Activated naive CD4-positive, alpha-beta T cell treated with anti-CD3 and anti-CD28 coated beads, Interleukin-2, amount 50 U/mL, for 24 hours (primary cell): ENCODE measurements around the gene TNFRSF14.

Experiments
- H3K27ac Mint-ChIP-seq: one replicate; pipeline ENCODE4 v1.8.0; 2021; ENCODE audit warnings: mild to moderate bottlenecking, mixed read lengths
- H3K27me3 Mint-ChIP-seq: one replicate; pipeline ENCODE4 v1.8.0; 2021; ENCODE audit warnings: mixed read lengths
- H3K36me3 Mint-ChIP-seq: one replicate; pipeline ENCODE4 v1.8.0; 2021; ENCODE audit warnings: mixed read lengths
- H3K4me1 Mint-ChIP-seq: one replicate; pipeline ENCODE4 v1.8.0; 2021; ENCODE audit warnings: mixed read lengths
- H3K4me3 Mint-ChIP-seq: one replicate; pipeline ENCODE4 v1.8.0; 2021; ENCODE audit warnings: mild to moderate bottlenecking, mixed read lengths
- H3K9me3 Mint-ChIP-seq: one replicate; pipeline ENCODE4 v1.8.0; 2021; ENCODE audit warnings: mixed read lengths

The TNFRSF14 gene

GRCh38 chr1:2553871-2554620 lies 2.1 kb upstream of the TNFRSF14 start:
- H3K9me3 Mint-ChIP-seq = no peaks in the 10 kb centered on the region
- H3K4me1 Mint-ChIP-seq = peaks cover 31% of the 10 kb centered on the region
- no peak overlapping the region for H3K4me3 Mint-ChIP-seq
- H3K27ac Mint-ChIP-seq = no peak overlapping the region
- H3K36me3 Mint-ChIP-seq = no peaks in the 10 kb centered on the region
- H3K27me3 Mint-ChIP-seq = no peaks in the 10 kb centered on the region

- Mint-ChIP-seq H3K36me3 (no peaks in the 10 kb centered on the region), H3K9me3 (no peaks in the 10 kb centered on the region), H3K4me3 (peak overlapping the region; percentile 94), H3K27me3 (no peaks in the 10 kb centered on the region), H3K27ac (peak overlapping the region; percentile 59), H3K4me1 (peaks cover 31% of the 10 kb centered on the region)
Measured at GRCh38 chr1:2554621-2555387, 1.4 kb upstream of the TNFRSF14 start.

GRCh38 chr1:2555634-2556276 lies 416 bp upstream of the TNFRSF14 start:
- Mint-ChIP-seq H3K36me3 (no peaks in the 10 kb centered on the region), H3K27me3 (no peaks in the 10 kb centered on the region), H3K9me3 (no peaks in the 10 kb centered on the region), H3K4me3 (peak overlapping the region; percentile 94), H3K27ac (peak overlapping the region; percentile 97), H3K4me1 (peaks cover 33% of the 10 kb centered on the region)

- H3K27me3 Mint-ChIP-seq = no peaks in the 10 kb centered on the region
- H3K27ac Mint-ChIP-seq = peak overlapping the region; percentile 97
- no peaks in the 10 kb centered on the region for H3K9me3 Mint-ChIP-seq
- peak overlapping the region; percentile 94 for H3K4me3 Mint-ChIP-seq
- H3K36me3 Mint-ChIP-seq = no peaks in the 10 kb centered on the region
- H3K4me1 Mint-ChIP-seq = peaks cover 40% of the 10 kb centered on the region
Measured at GRCh38 chr1:2556678-2557481, 709 bp downstream of the TNFRSF14 start.

GRCh38 chr1:2557482-2558400 lies 1.6 kb downstream of the TNFRSF14 start:
- H3K27me3 Mint-ChIP-seq = no peaks in the 10 kb centered on the region
- no peaks in the 10 kb centered on the region for H3K9me3 Mint-ChIP-seq
- peaks cover 40% of the 10 kb centered on the region for H3K4me1 Mint-ChIP-seq
- H3K36me3 Mint-ChIP-seq = no peaks in the 10 kb centered on the region
- H3K27ac Mint-ChIP-seq = peak overlapping the region; percentile 74
- H3K4me3 Mint-ChIP-seq = peak overlapping the region; percentile 94

GRCh38 chr1:2558420-2558819 lies 2.2 kb downstream of the TNFRSF14 start:
- Mint-ChIP-seq H3K9me3 (no peaks in the 10 kb centered on the region), H3K4me3 (peak overlapping the region; percentile 94), H3K36me3 (no peaks in the 10 kb centered on the region), H3K4me1 (peaks cover 40% of the 10 kb centered on the region), H3K27me3 (no peaks in the 10 kb centered on the region), H3K27ac (peak overlapping the region; percentile 82)

- Mint-ChIP-seq H3K36me3 (no peaks in the 10 kb centered on the region), H3K27ac (peak overlapping the region; percentile 82), H3K4me1 (peaks cover 40% of the 10 kb centered on the region), H3K9me3 (no peaks in the 10 kb centered on the region), H3K4me3 (peak overlapping the region; percentile 94), H3K27me3 (no peaks in the 10 kb centered on the region)
Measured at GRCh38 chr1:2558861-2559260, 2.7 kb downstream of the TNFRSF14 start.

- Mint-ChIP-seq H3K36me3 (no peaks in the 10 kb centered on the region), H3K9me3 (no peaks in the 10 kb centered on the region), H3K4me1 (peaks cover 37% of the 10 kb centered on the region), H3K27me3 (no peaks in the 10 kb centered on the region), H3K27ac (no peak overlapping the region), H3K4me3 (no peak overlapping the region)
Measured at GRCh38 chr1:2559509-2560298, 3.5 kb downstream of the TNFRSF14 start.

- no peak overlapping the region for H3K4me3 Mint-ChIP-seq
- H3K27ac Mint-ChIP-seq = no peak overlapping the region
- no peaks in the 10 kb centered on the region for H3K27me3 Mint-ChIP-seq
- H3K9me3 Mint-ChIP-seq = no peaks in the 10 kb centered on the region
- H3K36me3 Mint-ChIP-seq = no peaks in the 10 kb centered on the region
- peaks cover 32% of the 10 kb centered on the region for H3K4me1 Mint-ChIP-seq
Measured at GRCh38 chr1:2560299-2561073, 4.3 kb downstream of the TNFRSF14 start.

- no peaks in the 10 kb centered on the region for H3K27me3 Mint-ChIP-seq
- no peaks in the 10 kb centered on the region for H3K9me3 Mint-ChIP-seq
- H3K4me1 Mint-ChIP-seq = peaks cover 30% of the 10 kb centered on the region
- no peaks in the 10 kb centered on the region for H3K36me3 Mint-ChIP-seq
- no peak overlapping the region for H3K4me3 Mint-ChIP-seq
- peak overlapping the region; percentile 57 for H3K27ac Mint-ChIP-seq
Measured at GRCh38 chr1:2561446-2561845, 5.3 kb downstream of the TNFRSF14 start.

- H3K36me3 Mint-ChIP-seq = no peaks in the 10 kb centered on the region
- H3K4me3 Mint-ChIP-seq = no peak overlapping the region
- H3K27ac Mint-ChIP-seq = peak overlapping the region; percentile 12
- no peaks in the 10 kb centered on the region for H3K9me3 Mint-ChIP-seq
- H3K27me3 Mint-ChIP-seq = no peaks in the 10 kb centered on the region
- H3K4me1 Mint-ChIP-seq = peaks cover 28% of the 10 kb centered on the region
Measured at GRCh38 chr1:2561898-2562895, 6.0 kb downstream of the TNFRSF14 start.

- Mint-ChIP-seq H3K9me3 (no peaks in the 10 kb centered on the region), H3K4me1 (peaks cover 22% of the 10 kb centered on the region), H3K36me3 (no peaks in the 10 kb centered on the region), H3K27ac (no peak overlapping the region), H3K4me3 (no peak overlapping the region), H3K27me3 (no peaks in the 10 kb centered on the region)
Measured at GRCh38 chr1:2563205-2563604, 7.0 kb downstream of the TNFRSF14 start.
